Uterus (tissue), 4 donors: ENCODE results near the gene FAM47E. TPM values are rescaled to one million over a fixed set of nuclear protein-coding genes. Genes with fewer than 3 reads are reported as not detected.
A peak's percentile ranks its signal among the peaks of the same experiment; 100 is the strongest.

Experiments used
- DNase-seq, 2 donors: peaks; one replicate each; pipeline ENCODE4 v3.0.0-alpha.2; 2019 to 2020
- H3K27ac ChIP-seq, 2 donors: fragments of 200-600 bp; sonication (generic); 1 replicate in 1 of 2; 2 replicates in 1 of 2; pipeline ENCODE4 v1.5.1; 2016 to 2018
- H3K27me3 ChIP-seq, 2 donors: fragments of 200-600 bp; sonication (generic); one replicate each; pipeline ENCODE4 v1.5.1; 2018 to 2019; ENCODE audit warnings: control low read depth in 1 of 2
- H3K36me3 ChIP-seq, 2 donors: fragments of 200-600 bp; sonication (generic); one replicate each; pipeline ENCODE4 v1.5.1; 2019; ENCODE audit warnings: control low read depth in 1 of 2
- H3K4me1 ChIP-seq, 2 donors: fragments of 200-600 bp; sonication (generic); one replicate each; pipeline ENCODE4 v1.5.1; 2018 to 2019; ENCODE audit warnings: control low read depth in 1 of 2
- H3K4me3 ChIP-seq, 2 donors: fragments of 200-600 bp; sonication (generic); 1 replicate in 1 of 2; 2 replicates in 1 of 2; pipeline ENCODE4 v1.5.1; 2018 to 2019; ENCODE audit warnings: mild to moderate bottlenecking in 1 of 2
- H3K9me3 ChIP-seq, 2 donors: fragments of 200-600 bp; sonication (generic); one replicate each; pipeline ENCODE4 v1.5.1; 2019; ENCODE audit warnings: control low read depth in 1 of 2
- POLR2A ChIP-seq, 2 donors: fragments of 450-650 bp; IDR thresholded peaks; one replicate each; pipeline ENCODE4 v1.6.1; 2016; ENCODE audit warnings: antibody characterized with exemption in 2 of 2, mild to moderate bottlenecking in 1 of 2, moderate library complexity in 1 of 2
- intact Hi-C: fragments of 100-400 bp; cut with DNase I; formaldehyde crosslinking; loops from one replicate; pipeline ENCODE4 v1.15.1; 2023; ENCODE audit warnings: low total_unique reads
- total RNA-seq, 4 donors: library from RNA; depleted of rRNA in 3 of 4; stranded (reverse); fragments of >200 nt in 3 of 4; gene quantifications; one replicate each; pipeline versions ENCODE4 v1.1.0 to v1.2.4, GENCODE V29; 2014 to 2023
- TF ChIP-seq, protein P1 (sequence below), 4 experiments: fragments of 200-600 bp in 2 of 4; fragments of 450-650 bp in 2 of 4; sonication (generic) in 2 of 4; IDR thresholded peaks; one replicate each; pipeline ENCODE4 v1.5.1; 2016 to 2019; ENCODE audit warnings: antibody characterized with exemption in 4 of 4, mild to moderate bottlenecking in 2 of 4, moderate library complexity in 1 of 4
- donor health status: DM: yes; HTN: yes; CAD: no.

The FAM47E gene
- total RNA-seq, 4 donors from 2014 or later: 0.29 to 1.4 (median 1.2) TPM; not detected in 1

DNA sequence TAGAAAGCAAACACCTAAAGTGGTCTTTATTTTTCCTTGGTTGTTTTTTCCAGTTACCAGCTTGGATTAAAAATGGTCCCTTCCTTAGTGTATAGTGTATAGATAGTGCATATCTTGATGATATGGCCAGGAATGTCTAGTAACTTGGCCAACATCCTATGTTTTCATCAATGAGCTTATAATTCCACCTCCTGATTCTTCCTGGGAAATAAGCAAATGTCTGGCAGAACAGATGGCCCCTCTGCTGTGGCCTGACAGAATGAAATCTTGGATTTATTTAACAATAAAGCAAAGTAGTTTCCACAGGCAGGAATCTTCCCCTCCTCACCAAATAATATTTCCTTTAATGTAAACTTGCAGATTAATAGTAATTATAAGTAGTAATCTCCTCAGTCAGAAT, 44.0 kb upstream of the FAM47E start:
- H3K27ac ChIP-seq: peak overlapping the region; percentile 97 to 99
- intact Hi-C loops: no loop called here
- peaks cover 4 to 21% of the 10 kb centered on the region in 2 donors for H3K4me1 ChIP-seq
- no peak for DNase-seq
- no peak overlapping the region for H3K4me3 ChIP-seq
- H3K36me3 ChIP-seq: no peaks in the 10 kb centered on the region
- TF ChIP-seq, protein P1, sequence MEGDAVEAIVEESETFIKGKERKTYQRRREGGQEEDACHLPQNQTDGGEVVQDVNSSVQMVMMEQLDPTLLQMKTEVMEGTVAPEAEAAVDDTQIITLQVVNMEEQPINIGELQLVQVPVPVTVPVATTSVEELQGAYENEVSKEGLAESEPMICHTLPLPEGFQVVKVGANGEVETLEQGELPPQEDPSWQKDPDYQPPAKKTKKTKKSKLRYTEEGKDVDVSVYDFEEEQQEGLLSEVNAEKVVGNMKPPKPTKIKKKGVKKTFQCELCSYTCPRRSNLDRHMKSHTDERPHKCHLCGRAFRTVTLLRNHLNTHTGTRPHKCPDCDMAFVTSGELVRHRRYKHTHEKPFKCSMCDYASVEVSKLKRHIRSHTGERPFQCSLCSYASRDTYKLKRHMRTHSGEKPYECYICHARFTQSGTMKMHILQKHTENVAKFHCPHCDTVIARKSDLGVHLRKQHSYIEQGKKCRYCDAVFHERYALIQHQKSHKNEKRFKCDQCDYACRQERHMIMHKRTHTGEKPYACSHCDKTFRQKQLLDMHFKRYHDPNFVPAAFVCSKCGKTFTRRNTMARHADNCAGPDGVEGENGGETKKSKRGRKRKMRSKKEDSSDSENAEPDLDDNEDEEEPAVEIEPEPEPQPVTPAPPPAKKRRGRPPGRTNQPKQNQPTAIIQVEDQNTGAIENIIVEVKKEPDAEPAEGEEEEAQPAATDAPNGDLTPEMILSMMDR (IDR thresholded peaks at IDR 0.05): no peak
- TF ChIP-seq POLR2A (IDR thresholded peaks at IDR 0.05): no peak
- no peaks in the 10 kb centered on the region for H3K27me3 ChIP-seq
- H3K9me3 ChIP-seq: no peaks in the 10 kb centered on the region

DNA sequence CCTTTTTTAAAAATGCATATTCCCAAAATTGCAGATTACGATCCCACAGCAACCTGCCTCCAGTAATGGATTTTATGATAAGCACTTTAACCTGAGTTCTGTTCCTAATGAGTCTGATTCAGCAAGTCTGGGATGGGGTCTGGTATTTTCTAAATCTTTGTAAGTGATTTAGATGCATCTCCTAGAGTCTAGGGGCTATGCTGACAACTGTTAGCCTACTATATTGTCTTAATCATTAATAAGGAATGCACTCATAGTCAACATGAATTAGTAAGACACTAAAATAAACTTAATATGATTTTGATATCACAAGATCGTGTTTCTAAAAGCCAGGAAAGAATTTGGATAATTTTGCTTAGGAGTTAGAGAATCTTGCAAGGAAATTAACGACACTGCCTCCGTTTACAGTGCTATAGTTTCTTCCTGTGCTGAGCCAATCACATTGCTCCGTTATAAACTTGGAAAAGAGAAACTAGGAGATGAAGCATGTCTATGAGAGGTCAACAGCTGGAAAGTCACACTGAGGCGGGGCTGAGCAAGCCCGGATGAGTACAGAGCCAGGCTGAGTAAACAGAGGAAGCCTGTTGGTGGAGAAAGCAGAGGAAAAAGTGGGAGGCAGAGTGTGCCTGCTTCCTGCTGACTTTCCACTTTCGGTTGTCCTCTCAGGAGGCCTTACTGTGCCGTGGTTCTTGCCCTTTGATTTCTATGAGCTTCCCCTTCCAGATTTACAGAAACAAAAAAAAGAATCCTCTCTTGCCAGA, 43.3 kb upstream of the FAM47E start:
- Histone ChIP-seq H3K27me3 (no peaks in the 10 kb centered on the region), H3K9me3 (no peaks in the 10 kb centered on the region), H3K4me1 (peaks cover 4 to 21% of the 10 kb centered on the region in 2 donors), H3K36me3 (no peaks in the 10 kb centered on the region), H3K27ac (peak overlapping the region; percentile 97 to 99), H3K4me3 (peak overlapping the region; percentile 5 to 26)
- TF ChIP-seq POLR2A (IDR thresholded peaks at IDR 0.05): peak; percentile 34 to 44
- TF ChIP-seq, protein P1 (IDR thresholded peaks at IDR 0.05): no peak
- DNase-seq: peak; percentile 73 to 87
- intact Hi-C loops: no loop called here

DNA sequence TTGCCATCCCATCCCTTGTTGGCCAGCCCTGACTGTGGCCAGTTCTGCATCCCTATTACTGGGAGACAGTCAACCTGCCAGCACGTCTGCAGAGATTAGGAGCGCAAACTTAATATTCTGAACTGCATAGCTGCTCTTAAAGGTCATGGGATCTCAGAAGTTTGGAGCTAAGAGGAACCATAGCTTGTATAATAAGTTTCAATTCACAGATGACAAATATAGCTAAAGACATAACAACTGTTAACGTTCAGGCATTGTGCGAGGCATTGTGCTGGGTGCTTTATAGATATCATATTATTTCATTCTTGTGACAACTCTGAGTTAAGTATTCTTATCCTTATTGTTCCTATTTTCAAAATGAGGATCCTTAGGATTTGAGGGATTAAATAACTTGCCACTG, 41.6 kb upstream of the FAM47E start:
- H3K4me3 ChIP-seq: no peak overlapping the region
- intact Hi-C loops: no loop called here
- peaks cover 10 to 21% of the 10 kb centered on the region in 2 donors for H3K4me1 ChIP-seq

DNA sequence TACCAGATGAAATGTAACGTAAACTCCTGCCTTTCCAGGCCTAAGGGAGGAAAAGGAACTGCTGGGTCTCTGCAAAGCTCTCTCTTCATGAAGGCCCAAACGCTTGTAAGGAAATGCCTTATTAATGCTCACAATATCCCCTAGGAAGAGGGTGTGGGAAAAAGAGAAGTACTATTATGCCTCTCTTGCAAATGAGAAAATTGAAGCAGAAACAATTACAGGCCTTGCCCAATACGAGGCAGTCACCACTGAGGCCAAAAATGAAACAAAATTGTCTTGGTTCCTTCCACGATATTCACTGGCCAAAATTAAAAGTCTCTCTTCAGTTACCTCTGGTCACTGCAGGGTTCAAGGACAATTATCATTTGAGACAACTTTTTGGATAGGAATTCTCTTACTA, 41.1 kb upstream of the FAM47E start:
- Histone ChIP-seq H3K9me3 (no peaks in the 10 kb centered on the region), H3K4me3 (no peak overlapping the region), H3K4me1 (peaks cover 10 to 21% of the 10 kb centered on the region in 2 donors), H3K27ac (peak overlapping the region; percentile 97 to 99), H3K36me3 (no peaks in the 10 kb centered on the region), H3K27me3 (no peaks in the 10 kb centered on the region)
- intact Hi-C loops: no loop called here
- TF ChIP-seq, protein P1 (IDR thresholded peaks at IDR 0.05): no peak
- no peak for TF ChIP-seq POLR2A (IDR thresholded peaks at IDR 0.05)
- DNase-seq: no peak

More for the DNA sequence above, 41.6 kb upstream of the FAM47E start:
- no peaks in the 10 kb centered on the region for H3K27me3 ChIP-seq
- H3K9me3 ChIP-seq: no peaks in the 10 kb centered on the region
- DNase-seq: no peak
- H3K27ac ChIP-seq: peak overlapping the region; percentile 97 to 99
- TF ChIP-seq POLR2A (IDR thresholded peaks at IDR 0.05): no peak
- TF ChIP-seq, protein P1 (IDR thresholded peaks at IDR 0.05): no peak
- H3K36me3 ChIP-seq: no peaks in the 10 kb centered on the region
